GM03348 (cell line): ENCODE data around the gene CD53.
"Not testable (repeated sequence)": the region's sequence is repeated elsewhere in the genome, so short reads cannot be mapped to it uniquely, and the experiment has no call there.

ENCODE experiments used
- DNase-seq: peaks from one replicate; pipeline ENCODE4 v3.0.0; 2012; ENCODE audit warnings: low spot score

The CD53 gene

DNA sequence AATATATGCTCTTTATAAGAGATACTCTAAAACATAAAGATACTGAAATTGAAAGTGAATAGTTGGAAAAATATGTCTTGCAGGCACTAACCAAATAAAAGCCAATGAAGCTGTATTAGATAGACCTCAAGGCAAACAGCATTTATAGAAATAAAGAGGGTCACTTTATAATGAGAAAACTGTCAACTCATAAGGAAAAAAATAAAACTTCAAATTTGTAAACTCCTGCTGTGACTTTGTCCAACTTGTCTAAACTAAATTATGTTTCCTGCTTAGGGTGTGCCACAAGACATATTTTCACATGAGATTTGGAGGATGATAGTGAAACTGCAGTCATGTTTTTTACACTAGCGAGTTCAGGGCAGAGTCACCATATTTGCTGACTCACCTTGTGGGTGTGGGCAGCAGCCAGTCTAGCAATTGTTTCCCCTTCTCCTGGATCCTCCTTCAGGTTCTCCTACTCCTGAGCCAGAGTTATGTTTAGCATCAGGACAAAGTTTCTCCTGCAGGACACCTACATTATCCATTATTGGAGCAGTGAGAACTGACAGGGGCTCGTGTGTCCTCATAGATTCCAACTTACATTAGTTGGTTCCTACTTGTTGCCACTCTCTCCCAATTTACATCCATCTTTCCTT, 43.8 kb downstream of the CD53 start:
- peak; percentile 42 for DNase-seq

DNA sequence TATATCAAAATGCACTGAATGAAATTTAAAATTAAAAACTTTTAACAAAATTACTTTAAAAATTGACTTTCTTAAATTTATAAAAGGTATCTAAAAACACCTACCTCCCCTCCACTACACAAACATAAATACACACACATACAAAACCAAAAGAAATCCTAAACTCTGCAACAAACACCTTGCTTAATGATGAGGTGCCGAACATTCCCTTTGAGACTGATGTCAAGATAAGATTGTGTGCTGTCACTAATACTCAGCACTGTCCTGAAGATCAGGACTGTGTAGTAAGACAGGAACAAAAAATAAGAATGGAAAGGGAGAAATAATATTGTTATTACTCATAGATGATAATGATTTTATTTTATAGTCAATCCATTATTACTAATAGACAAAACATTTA, 45.1 kb downstream of the CD53 start:
- no peak for DNase-seq

DNA sequence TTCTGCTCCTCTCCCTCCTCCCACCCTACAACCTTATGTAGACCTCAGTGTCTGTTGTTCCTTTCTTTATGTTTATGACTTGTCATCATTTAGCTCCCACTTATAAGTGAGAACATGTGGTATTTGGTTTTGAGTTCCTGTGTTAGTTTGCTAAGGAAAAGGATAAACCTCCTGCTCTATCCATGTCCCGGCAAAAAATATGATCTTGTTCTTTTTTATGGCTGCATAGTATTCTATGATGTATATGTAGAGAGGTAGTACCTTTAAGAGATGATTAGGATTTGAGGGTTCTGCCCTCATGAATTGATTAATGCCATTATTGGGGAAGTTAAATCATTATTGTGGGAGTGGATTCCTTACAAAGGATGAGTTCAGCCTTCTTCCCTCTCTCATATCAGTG, 49.0 kb downstream of the CD53 start:
- DNase-seq, result no peak

DNA sequence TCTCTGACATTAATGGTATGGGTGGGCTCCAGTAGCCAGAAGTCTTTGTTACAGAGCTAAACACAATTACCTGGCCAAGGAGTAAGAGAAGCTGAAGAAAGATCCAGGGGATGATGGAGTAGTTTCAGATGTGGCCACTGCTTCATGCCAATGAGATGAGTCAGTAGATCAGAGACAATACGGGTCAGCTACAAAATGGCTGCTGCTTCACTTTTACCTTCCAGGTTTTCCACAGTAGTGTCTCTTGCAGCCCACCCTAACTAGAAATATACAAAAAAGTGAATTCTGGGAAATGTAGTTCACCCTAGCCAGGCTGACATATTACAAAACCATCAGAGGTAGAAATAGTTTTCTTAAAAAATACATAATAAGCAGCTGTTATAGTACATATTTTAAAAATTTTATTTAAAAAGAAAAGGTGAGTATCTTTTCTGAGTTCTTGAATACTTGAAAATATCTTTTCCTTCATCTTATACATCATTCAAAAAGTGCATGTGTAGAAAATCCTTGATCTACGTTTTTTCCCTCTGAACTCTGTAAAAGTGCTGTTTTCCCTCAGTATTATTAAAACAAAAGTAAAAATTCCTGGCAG, 54.6 kb downstream of the CD53 start:
- no peak for DNase-seq

DNA sequence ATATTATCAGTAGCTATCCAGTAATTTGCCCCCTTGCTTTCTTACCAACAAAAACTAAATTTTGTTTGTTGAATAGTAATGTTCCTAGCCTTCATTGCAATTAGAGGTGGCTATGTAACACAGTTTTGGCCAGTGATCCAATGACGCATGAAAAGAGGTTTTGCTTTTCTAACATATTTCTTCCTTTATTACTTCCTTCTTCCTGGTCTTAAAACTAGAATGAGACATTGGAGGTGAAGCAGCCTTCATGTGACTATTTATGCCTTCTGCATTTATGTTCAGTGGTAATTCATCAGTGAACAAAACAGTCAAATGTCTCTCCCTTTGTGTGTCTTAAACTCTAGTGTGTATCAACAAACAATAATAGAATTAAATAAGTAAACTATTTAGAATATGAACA, 55.2 kb downstream of the CD53 start:
- DNase-seq, result no peak

DNA sequence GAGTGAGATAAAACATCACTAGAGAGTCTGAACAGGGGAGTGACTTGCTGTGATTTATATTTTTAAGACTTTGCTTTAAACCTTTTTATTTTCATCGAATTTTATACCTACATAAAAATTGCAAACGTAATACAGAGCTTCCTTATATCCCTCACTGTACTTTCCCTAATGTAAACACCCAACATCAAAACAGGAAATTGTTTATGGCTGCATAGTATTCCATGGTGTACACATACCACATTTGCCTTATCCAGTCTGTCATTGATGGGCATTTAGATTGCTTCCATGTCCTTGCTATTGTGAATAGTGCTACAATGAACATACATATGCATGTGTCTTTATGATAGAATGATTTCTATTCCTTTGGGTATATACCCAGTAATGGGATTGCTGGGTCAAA, 56.0 kb downstream of the CD53 start:
- DNase-seq, result no peak

DNA sequence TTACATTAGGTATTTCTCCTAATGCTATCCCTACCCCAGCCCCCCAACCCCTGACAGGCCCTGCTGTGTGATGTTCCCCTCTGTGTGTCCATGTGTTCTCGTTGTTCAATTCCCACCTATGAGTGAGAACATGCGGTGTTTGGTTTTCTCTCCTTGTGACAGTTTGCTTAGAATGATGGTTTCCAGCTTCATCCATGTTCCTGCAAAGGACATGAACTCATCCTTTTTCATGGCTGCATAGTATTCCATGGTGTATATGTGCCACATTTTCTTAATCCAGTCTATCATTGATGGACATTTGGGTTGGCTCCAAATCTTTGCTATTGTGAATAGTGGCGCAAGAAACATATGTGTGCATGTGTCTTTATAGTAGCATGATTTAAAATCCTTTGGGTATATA, 58.1 kb downstream of the CD53 start:
- DNase-seq, result not testable (repeated sequence)

DNA sequence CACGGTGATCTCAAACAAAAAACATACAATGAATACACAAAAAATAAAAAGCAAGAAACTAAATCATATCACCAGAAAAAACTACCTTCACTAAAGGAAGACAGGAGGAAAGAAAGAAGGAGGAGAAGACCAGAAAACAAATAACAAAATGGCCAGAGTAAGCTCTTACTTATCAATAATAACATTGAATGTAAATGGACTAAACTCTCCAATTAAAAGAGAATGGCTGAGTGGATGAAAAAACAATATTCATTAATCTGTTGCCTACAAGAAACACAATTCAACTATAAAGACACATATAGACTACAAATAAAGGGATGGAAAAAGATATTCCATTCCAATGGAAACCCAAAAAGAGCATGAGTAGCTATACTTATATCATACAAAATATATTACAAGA, 63.6 kb downstream of the CD53 start:
- no peak for DNase-seq

DNA sequence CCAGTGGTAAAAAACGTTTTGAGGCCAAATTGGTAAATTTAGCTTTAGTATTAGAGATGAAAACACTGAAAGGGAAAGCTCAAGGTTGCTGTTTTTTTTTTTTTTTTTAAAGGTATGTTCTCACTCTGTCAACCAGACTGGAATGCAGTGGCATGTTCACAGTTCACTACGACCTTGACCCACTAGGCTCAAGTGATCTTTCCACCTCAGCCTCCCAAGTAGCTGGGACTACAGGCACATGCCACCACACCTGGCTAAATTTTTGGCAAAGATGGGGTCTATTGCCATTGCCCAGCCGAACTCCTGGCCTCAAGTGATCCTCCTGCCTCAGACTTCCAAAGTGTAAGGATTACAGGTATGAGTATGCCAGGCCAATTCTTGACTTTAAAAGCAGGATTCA, 71.9 kb downstream of the CD53 start:
- no peak for DNase-seq

DNA sequence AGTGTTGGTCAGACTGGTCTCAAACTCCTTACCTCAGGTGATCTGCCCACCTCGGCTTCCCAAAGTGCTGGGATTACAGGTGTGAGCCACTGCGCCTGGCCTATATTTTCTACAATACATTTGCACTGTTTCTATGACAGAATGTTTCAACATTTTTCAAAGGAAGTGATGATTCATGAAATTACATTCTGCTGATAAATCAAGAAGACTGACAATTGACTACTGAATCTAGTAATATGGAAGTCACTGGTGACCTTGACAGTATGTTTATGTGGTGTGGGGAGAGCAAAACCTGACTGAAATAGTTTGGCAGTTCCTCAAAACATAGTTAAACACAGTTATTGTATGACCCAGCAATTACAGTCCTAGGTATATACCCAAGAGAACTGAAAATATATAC, 72.7 kb downstream of the CD53 start:
- DNase-seq, result no peak

DNA sequence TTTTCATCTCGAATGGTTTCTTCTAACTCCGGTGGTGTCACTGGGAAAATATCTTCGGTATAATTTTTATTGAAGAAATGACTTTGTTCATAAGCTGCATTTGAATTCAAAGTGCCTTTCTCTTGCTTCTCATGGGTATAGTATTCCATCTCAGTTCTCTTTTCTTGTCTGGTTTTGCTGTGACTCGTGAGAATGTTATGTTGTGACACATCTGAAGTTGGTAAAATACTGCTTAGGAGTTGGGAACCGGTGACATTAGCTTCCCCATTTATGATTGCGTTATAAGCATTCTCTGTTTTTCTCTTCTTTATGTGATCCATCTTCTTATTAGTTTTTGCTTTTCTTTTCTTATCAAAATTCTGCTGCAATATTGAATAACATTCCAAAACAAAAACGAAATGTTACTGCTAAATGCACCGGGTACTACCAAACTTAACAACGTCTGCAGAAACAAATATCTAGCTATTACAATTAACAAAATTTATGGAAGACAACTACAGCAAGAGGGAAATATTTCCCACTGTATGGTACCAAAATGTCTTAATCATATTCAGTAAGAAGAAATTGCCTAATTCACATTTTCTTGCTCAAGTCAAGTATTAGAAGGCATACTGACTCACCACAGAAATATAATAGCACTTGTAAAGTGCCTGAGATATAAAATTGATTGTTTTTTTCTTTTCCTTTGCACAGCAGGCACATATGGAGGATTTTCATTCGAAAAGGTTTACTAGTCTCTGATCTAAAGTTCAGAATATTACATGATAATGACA, 75.3 kb downstream of the CD53 start:
- no peak for DNase-seq
